A549 treated with CORT108297 at 1 μM for 4 hours (cell line): ENCODE measurements around the gene OSBPL1A. TPM values are rescaled to one million over a fixed set of nuclear protein-coding genes. Genes with fewer than 3 reads are reported as not detected.

Experiments
- total RNA-seq: library from RNA; stranded (reverse); fragments of 200-300 nt; extraction: Qiagen RNA extraction; gene quantifications from 5 replicates; pipeline ENCODE4 v1.2.3, GENCODE V29; 2022

Gene OSBPL1A
- total RNA-seq = 9.9 to 15.1 TPM (median 11.5 TPM) in 5 replicates

DNA sequence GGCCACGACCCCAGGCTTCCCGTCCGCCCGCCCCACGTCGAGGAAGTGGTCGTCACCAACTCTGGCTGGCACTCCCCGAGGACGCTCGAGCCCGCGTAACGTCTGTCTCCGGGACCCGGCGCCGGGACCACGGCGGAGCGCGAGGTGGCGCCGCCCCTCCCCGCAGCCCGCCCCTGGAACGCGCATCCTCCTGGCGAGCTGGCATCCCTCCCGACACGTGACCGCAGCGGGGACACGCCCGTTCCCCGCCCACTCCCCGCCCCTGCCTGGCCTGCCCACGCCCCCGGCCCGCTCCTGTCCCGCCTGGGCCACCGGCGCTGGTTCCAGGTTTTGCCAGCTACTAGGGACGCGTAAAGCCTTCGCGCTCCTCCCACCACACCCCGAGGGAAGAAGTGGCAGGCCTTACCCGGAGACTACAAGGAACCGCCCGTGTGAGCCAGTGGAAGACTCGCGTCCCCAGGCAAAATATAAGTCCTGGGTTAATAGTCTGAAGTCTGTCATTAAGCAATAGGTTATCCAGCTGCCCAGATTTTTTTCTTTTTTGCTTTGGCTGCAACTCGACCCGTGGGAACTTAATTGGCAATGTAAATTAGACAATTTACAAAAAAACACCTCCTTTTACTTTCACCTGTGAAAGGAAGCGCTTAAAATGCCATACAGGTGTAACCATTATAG, at the start of gene OSBPL1A:
Gene OSBPL1A (minus strand): TSS at position 131 of the 675 bp plus-strand sequence. CDS start 20,291 bp downstream, outside the sequence.

GRCh38 chr18:24426398-24427294, 29.0 kb upstream of the OSBPL1A start, which contains the start of gene IMPACT:
TSS of gene IMPACT (plus strand) at chr18:24426670. CDS start at chr18:24426757, 87 bp downstream.

DNA sequence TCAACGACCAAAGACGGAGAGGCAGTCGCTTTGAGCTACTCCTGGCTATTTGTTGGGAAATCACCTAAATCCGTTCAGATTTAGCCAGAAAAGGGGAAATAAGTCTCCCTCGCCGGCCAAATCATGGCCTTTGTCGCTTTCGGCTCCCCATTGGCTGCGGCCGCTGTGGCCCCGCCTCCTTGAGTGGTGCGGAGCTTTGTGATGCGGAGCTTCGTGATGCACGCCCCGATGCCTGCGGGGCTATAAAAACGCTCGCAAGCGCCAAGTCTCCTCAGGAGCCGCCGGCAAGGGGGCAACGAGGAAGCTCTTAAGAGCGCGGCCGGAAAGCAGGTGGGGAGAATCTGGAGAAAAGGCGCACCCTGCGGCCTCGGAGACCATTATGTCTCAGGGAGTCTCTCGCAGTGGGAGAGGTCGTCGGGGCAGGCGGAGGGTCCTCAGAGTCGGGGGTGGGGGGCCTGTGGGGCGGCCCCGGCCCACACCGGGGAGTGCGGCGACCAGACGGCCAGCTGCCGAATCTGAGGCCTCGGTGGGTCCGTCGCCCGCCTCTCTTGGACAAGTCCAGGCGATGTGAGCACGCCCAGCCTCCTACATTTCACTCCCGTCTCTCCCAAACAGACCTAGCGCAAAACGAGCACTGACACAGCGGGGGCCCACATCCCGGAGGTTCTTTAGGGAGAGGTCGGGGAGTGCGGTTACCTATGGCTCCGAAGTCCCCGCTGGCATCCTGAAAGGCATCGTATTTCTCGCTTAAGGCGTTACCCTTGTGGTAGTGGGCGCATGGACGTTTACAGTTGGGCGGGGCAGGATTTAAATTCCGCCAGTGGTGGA, 258.6 kb downstream of the OSBPL1A start, which contains the start of gene CABYR:
Gene CABYR (plus strand): TSS at position 274 of the 828 bp plus-strand sequence. CDS start 4,053 bp downstream, outside the sequence.

Other genes with a start within 250 kb of the OSBPL1A start
- gene IMPACT, start 28.8 kb upstream of the OSBPL1A start, total RNA-seq = 10.5 to 14.3 TPM (median 11.9 TPM) in 5 replicates
- gene HRH4, start 62.8 kb upstream of the OSBPL1A start, total RNA-seq = not detected in 5 replicates